ENCODE data around the gene ENKUR.

The ENKUR gene

GRCh38 chr10:24947304-24948097 lies 68.5 kb downstream of the ENKUR start:
- no peak for DNase-seq (ENCODE audit: low spot score)

- DNase-seq (ENCODE audit: low spot score): no peak
Measured at GRCh38 chr10:24944512-24945255, 71.3 kb downstream of the ENKUR start.

- DNase-seq (ENCODE audit: low spot score): no peak
Measured at GRCh38 chr10:24938525-24938924, 77.4 kb downstream of the ENKUR start.

GRCh38 chr10:24938076-24938475 lies 77.9 kb downstream of the ENKUR start:
- no peak for DNase-seq (ENCODE audit: low spot score)

GRCh38 chr10:24935504-24936292 lies 80.3 kb downstream of the ENKUR start:
- no peak for DNase-seq (ENCODE audit: low spot score)

Measured in kidney capillary endothelial cell (primary cell).